Measurements from ENCODE around the gene CKMT2.

Gene CKMT2

DNA sequence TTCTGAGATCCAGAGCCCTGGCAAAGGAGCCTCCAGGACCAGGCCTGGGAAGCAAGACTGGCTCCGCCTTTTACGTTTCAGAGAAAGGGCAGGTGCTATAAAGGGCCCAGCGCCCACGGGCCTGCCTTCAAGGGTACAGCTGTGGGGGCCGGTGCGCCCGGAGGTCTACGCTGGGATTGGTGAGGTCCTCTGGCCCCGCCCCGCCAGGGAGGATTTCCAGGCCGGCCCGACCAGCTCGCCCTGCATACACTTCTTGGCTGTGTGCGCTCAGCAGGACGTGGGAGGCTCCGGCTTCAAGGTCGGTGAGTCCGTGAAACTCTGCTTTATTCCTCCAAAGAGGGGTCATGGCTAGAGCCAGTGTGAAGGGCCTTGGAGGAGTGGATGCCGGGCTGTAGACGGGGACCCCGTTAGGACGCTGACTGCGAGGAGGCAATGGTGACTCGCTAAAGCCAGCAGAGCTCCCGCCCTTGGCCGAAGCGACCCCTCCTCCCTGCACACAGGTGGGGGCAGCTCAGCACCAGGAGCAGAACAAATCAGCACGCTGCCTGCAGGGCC, at the start of gene CKMT2:
Gene CKMT2 (plus strand): TSS at position 243 of the 555 bp plus-strand sequence. CDS start 17,811 bp downstream, outside the sequence.
- Histone ChIP-seq H3K27me3 (replicated peaks; ENCODE audit: control insufficient read depth, insufficient read depth, low read length) (no peaks in the 10 kb centered on the region), H3K36me3 (ENCODE audit: control insufficient read depth, insufficient read depth, low read length, severe bottlenecking) (no peaks in the 10 kb centered on the region), H3K9me3 (ENCODE audit: control insufficient read depth, low read length) (no peaks in the 10 kb centered on the region), H3K4me1 (ENCODE audit: control insufficient read depth, insufficient read depth, low read length) (peaks cover 26% of the 10 kb centered on the region), H3K9ac (ENCODE audit: low read length) (peak within 1 kb of the TSS; percentile 81), H3K4me3 (ENCODE audit: low read length) (peak within 1 kb of the TSS; percentile 83)
- peak; percentile 42 for DNase-seq (ENCODE audit: low read depth)

GRCh38 chr5:81183811-81184748, 49.0 kb upstream of the CKMT2 start:
- DNase-seq (ENCODE audit: low read depth), result peak; percentile 30
- H3K27me3 ChIP-seq (replicated peaks; ENCODE audit: control insufficient read depth, insufficient read depth, low read length), result no peaks in the 10 kb centered on the region
- peaks cover 12% of the 10 kb centered on the region for H3K4me1 ChIP-seq (ENCODE audit: control insufficient read depth, insufficient read depth, low read length)
- H3K9ac ChIP-seq (ENCODE audit: low read length), result no peak overlapping the region
- H3K4me3 ChIP-seq (ENCODE audit: low read length), result no peak overlapping the region
- H3K9me3 ChIP-seq (ENCODE audit: control insufficient read depth, low read length), result no peaks in the 10 kb centered on the region
- H3K36me3 ChIP-seq (ENCODE audit: control insufficient read depth, insufficient read depth, low read length, severe bottlenecking), result no peaks in the 10 kb centered on the region

- Histone ChIP-seq H3K4me1 (ENCODE audit: control insufficient read depth, insufficient read depth, low read length) (peaks cover 14% of the 10 kb centered on the region), H3K27me3 (replicated peaks; ENCODE audit: control insufficient read depth, insufficient read depth, low read length) (no peaks in the 10 kb centered on the region), H3K4me3 (ENCODE audit: low read length) (no peak overlapping the region), H3K36me3 (ENCODE audit: control insufficient read depth, insufficient read depth, low read length, severe bottlenecking) (no peaks in the 10 kb centered on the region), H3K9ac (ENCODE audit: low read length) (no peak overlapping the region), H3K9me3 (ENCODE audit: control insufficient read depth, low read length) (no peaks in the 10 kb centered on the region)
- DNase-seq (ENCODE audit: low read depth), result no peak
Observed at GRCh38 chr5:81184749-81185110, 48.4 kb upstream of the CKMT2 start.

DNA sequence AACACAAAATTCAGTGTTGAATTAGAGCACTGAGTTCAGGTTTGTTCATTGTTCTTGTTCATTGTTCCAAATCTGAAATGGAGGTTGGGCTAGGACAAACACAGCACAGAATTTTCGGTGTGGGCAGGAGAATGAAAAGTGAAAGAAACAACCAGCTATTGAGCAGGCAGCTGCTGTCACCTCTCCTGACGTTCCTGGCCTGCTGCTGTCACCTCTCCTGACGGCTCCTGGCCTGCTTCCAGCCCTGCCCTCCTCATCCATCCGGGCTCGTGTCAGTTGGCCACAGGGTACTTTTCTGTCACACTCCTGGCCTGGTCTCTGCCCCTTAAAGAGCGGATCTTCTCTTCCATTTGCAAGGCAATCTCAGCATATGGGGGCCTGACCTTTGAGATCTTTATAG, 45.2 kb upstream of the CKMT2 start:
- no peak for DNase-seq (ENCODE audit: low read depth)
- H3K9me3 ChIP-seq (ENCODE audit: control insufficient read depth, low read length), result no peaks in the 10 kb centered on the region
- H3K27me3 ChIP-seq (replicated peaks; ENCODE audit: control insufficient read depth, insufficient read depth, low read length), result peaks cover 3% of the 10 kb centered on the region
- no peak overlapping the region for H3K9ac ChIP-seq (ENCODE audit: low read length)
- H3K4me1 ChIP-seq (ENCODE audit: control insufficient read depth, insufficient read depth, low read length), result peaks cover 14% of the 10 kb centered on the region
- no peak overlapping the region for H3K4me3 ChIP-seq (ENCODE audit: low read length)
- H3K36me3 ChIP-seq (ENCODE audit: control insufficient read depth, insufficient read depth, low read length, severe bottlenecking), result no peaks in the 10 kb centered on the region

- H3K36me3 ChIP-seq (ENCODE audit: control insufficient read depth, insufficient read depth, low read length, severe bottlenecking), result no peaks in the 10 kb centered on the region
- peaks cover 14% of the 10 kb centered on the region for H3K4me1 ChIP-seq (ENCODE audit: control insufficient read depth, insufficient read depth, low read length)
- H3K27me3 ChIP-seq (replicated peaks; ENCODE audit: control insufficient read depth, insufficient read depth, low read length), result peaks cover 3% of the 10 kb centered on the region
- H3K4me3 ChIP-seq (ENCODE audit: low read length), result no peak overlapping the region
- H3K9me3 ChIP-seq (ENCODE audit: control insufficient read depth, low read length), result no peaks in the 10 kb centered on the region
- peak overlapping the region; percentile 33 for H3K9ac ChIP-seq (ENCODE audit: low read length)
- no peak for DNase-seq (ENCODE audit: low read depth)
Observed at GRCh38 chr5:81188962-81189361, 44.2 kb upstream of the CKMT2 start.

DNA sequence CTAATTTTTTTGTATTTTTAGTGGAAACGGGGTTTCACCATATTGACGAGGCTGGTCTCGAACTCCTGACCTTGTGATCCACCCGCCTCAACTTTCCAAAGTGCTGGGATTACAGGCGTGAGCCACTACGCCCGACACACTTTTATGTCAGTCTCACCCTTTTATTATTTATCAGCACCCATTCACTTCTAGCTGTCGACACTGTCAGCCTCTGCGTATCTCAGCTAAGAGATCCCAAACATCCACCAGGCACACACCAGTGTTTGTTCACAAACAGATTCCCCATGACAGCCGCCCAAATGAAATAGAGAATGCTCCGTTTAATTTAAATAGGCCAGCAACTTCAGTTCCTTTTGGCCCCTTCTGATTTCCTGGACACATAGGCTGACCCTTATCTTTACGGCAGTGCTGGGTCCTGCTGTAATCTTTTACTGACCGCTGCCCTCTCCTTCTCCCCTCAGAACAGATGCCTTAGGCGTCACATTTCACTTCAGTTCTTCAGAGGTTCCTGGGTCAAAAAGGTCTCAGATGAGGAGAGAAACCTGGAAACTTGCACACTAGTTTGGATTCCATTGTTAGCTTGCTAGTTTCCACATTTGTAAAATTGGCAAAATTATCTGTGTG, 43.1 kb upstream of the CKMT2 start:
- Histone ChIP-seq H3K9me3 (ENCODE audit: control insufficient read depth, low read length) (no peaks in the 10 kb centered on the region), H3K27me3 (replicated peaks; ENCODE audit: control insufficient read depth, insufficient read depth, low read length) (peaks cover 3% of the 10 kb centered on the region), H3K9ac (ENCODE audit: low read length) (no peak overlapping the region), H3K4me1 (ENCODE audit: control insufficient read depth, insufficient read depth, low read length) (peaks cover 18% of the 10 kb centered on the region), H3K4me3 (ENCODE audit: low read length) (no peak overlapping the region), H3K36me3 (ENCODE audit: control insufficient read depth, insufficient read depth, low read length, severe bottlenecking) (no peaks in the 10 kb centered on the region)
- DNase-seq (ENCODE audit: low read depth), result no peak

GRCh38 chr5:81191726-81192372, 41.3 kb upstream of the CKMT2 start:
- peaks cover 24% of the 10 kb centered on the region for H3K4me1 ChIP-seq (ENCODE audit: control insufficient read depth, insufficient read depth, low read length)
- H3K9ac ChIP-seq (ENCODE audit: low read length), result no peak overlapping the region
- peaks cover 3% of the 10 kb centered on the region for H3K27me3 ChIP-seq (replicated peaks; ENCODE audit: control insufficient read depth, insufficient read depth, low read length)
- H3K4me3 ChIP-seq (ENCODE audit: low read length), result no peak overlapping the region
- DNase-seq (ENCODE audit: low read depth), result no peak
- H3K9me3 ChIP-seq (ENCODE audit: control insufficient read depth, low read length), result no peaks in the 10 kb centered on the region
- no peaks in the 10 kb centered on the region for H3K36me3 ChIP-seq (ENCODE audit: control insufficient read depth, insufficient read depth, low read length, severe bottlenecking)

DNA sequence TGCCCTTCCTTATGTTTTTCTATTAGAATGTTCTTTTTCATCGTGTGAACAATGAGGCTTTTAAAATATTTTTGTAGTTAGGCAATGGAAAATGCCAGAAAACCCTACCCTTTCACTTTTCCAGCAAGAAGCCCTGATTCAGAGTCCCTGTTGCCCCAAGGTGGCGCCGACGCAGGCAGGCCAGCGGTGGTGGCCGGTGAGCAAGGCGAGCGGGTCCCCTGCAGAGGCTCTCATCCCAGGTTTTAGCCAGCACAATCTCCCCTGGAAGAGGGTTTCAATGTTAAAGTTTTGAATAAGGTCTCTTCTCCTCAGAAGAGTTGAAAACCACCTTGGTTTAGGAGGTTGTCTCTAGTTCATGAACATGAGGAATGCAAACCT, 40.8 kb upstream of the CKMT2 start:
- Histone ChIP-seq H3K36me3 (ENCODE audit: control insufficient read depth, insufficient read depth, low read length, severe bottlenecking) (no peaks in the 10 kb centered on the region), H3K27me3 (replicated peaks; ENCODE audit: control insufficient read depth, insufficient read depth, low read length) (peaks cover 3% of the 10 kb centered on the region), H3K9ac (ENCODE audit: low read length) (no peak overlapping the region), H3K4me3 (ENCODE audit: low read length) (no peak overlapping the region), H3K4me1 (ENCODE audit: control insufficient read depth, insufficient read depth, low read length) (peaks cover 24% of the 10 kb centered on the region), H3K9me3 (ENCODE audit: control insufficient read depth, low read length) (no peaks in the 10 kb centered on the region)
- DNase-seq (ENCODE audit: low read depth), result no peak

- peaks cover 3% of the 10 kb centered on the region for H3K27me3 ChIP-seq (replicated peaks; ENCODE audit: control insufficient read depth, insufficient read depth, low read length)
- H3K9me3 ChIP-seq (ENCODE audit: control insufficient read depth, low read length), result no peaks in the 10 kb centered on the region
- H3K4me3 ChIP-seq (ENCODE audit: low read length), result peak overlapping the region; percentile 68
- peaks cover 10% of the 10 kb centered on the region for H3K4me1 ChIP-seq (ENCODE audit: control insufficient read depth, insufficient read depth, low read length)
- peak; percentile 93 for DNase-seq (ENCODE audit: low read depth)
- no peaks in the 10 kb centered on the region for H3K36me3 ChIP-seq (ENCODE audit: control insufficient read depth, insufficient read depth, low read length, severe bottlenecking)
- H3K9ac ChIP-seq (ENCODE audit: low read length), result no peak overlapping the region
Observed at GRCh38 chr5:81194633-81195334, 38.3 kb upstream of the CKMT2 start.

GRCh38 chr5:81195335-81195929, 37.7 kb upstream of the CKMT2 start:
- Histone ChIP-seq H3K9me3 (ENCODE audit: control insufficient read depth, low read length) (no peaks in the 10 kb centered on the region), H3K9ac (ENCODE audit: low read length) (peak overlapping the region; percentile 25), H3K4me3 (ENCODE audit: low read length) (peak overlapping the region; percentile 39), H3K4me1 (ENCODE audit: control insufficient read depth, insufficient read depth, low read length) (peaks cover 10% of the 10 kb centered on the region), H3K36me3 (ENCODE audit: control insufficient read depth, insufficient read depth, low read length, severe bottlenecking) (no peaks in the 10 kb centered on the region), H3K27me3 (replicated peaks; ENCODE audit: control insufficient read depth, insufficient read depth, low read length) (peaks cover 3% of the 10 kb centered on the region)
- DNase-seq (ENCODE audit: low read depth), result peak; percentile 1

All from adipocyte (in vitro differentiated cells).